Stimulated activated CD8-positive, alpha-beta memory T cell treated with anti-CD3 and anti-CD28 coated beads, Interleukin-4, amount 100 ng/mL, for 24 hours (primary cell): ENCODE measurements around the gene RRP7A.
A peak's percentile ranks its signal among the peaks of the same experiment; 100 is the strongest.
"Not testable (repeated sequence)": the region's sequence is repeated elsewhere in the genome, so short reads cannot be mapped to it uniquely, and the experiment has no call there.

Experiments
- DNase-seq: peaks from one replicate; pipeline ENCODE4 v3.0.0-alpha.2; 2020; ENCODE audit warnings: low read depth

Gene RRP7A

GRCh38 chr22:42519525-42520401, at the start of gene RRP7A:
TSS of gene RRP7A (minus strand) at chr22:42519796. CDS start at chr22:42519786, 10 bp downstream.
- peak; percentile 78 for DNase-seq

- not testable (repeated sequence) for DNase-seq
Measured at GRCh38 chr22:42567950-42568349, 48.4 kb upstream of the RRP7A start.

- no peak for DNase-seq
Measured at GRCh38 chr22:42565956-42566355, 46.4 kb upstream of the RRP7A start.

- DNase-seq = no peak
Measured at GRCh38 chr22:42564699-42565098, 45.1 kb upstream of the RRP7A start.

DNA sequence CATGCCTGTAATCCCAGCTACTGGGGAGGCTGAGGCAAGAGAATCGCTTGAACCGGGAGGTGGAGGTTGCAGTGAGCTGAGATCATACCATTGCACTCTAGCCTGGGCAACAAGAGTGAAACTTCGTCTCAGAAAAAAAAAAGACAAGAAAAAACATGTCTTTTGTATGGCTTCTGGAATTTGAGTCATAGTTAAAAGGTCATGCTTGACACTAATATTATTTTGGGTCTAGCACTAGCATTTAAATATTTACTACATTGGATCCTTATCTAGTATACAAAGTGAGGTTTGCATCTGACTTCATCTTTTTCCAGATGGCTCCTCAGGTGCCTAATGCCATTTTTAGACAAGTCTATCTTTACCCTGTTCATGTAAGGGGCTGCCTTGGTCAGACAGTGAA, 44.3 kb upstream of the RRP7A start:
- not testable (repeated sequence) for DNase-seq

DNA sequence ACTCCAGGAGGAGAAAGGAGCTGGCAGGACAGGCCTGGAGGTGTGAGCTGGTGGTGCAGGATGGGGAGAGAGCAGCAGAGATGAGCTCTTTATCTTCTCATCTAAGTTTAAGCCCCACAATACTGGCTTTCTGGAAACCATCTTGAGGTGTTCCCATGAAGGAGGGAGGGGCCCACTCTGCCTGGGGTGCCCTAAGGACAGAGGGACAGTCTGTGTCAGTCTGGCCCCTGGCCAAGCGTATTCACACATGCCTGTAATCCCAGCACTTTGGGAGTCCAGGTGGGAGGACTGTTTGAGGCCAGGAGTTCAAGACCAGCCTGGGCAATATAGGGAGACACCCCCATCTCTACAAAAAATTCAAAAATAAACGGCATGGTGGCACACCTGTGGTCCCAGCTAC, 43.1 kb upstream of the RRP7A start:
- no peak for DNase-seq

GRCh38 chr22:42562279-42562678, 42.7 kb upstream of the RRP7A start:
- DNase-seq = no peak

- DNase-seq = no peak
Measured at GRCh38 chr22:42561856-42562255, 42.3 kb upstream of the RRP7A start.

DNA sequence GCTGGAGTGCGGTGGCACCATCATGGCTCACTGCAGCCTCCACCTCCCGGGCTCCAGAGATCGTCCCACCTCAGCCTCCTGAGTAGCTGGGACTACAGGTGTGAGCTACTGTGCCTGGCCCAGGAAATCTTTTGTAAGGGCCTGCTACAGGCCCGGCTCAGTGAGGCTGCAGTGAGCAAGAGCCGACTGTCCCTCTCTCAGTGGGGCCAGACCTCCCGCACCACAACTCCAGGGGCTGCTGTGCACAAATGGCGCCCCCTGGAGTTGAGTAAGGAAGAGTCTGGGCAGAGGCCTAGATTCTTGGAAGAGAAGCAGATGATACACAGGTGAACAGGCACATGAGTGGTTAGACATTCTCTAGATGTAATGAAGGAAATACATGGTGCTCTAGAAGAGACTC, 41.2 kb upstream of the RRP7A start:
- DNase-seq = no peak

- no peak for DNase-seq
Measured at GRCh38 chr22:42560381-42560780, 40.8 kb upstream of the RRP7A start.

DNA sequence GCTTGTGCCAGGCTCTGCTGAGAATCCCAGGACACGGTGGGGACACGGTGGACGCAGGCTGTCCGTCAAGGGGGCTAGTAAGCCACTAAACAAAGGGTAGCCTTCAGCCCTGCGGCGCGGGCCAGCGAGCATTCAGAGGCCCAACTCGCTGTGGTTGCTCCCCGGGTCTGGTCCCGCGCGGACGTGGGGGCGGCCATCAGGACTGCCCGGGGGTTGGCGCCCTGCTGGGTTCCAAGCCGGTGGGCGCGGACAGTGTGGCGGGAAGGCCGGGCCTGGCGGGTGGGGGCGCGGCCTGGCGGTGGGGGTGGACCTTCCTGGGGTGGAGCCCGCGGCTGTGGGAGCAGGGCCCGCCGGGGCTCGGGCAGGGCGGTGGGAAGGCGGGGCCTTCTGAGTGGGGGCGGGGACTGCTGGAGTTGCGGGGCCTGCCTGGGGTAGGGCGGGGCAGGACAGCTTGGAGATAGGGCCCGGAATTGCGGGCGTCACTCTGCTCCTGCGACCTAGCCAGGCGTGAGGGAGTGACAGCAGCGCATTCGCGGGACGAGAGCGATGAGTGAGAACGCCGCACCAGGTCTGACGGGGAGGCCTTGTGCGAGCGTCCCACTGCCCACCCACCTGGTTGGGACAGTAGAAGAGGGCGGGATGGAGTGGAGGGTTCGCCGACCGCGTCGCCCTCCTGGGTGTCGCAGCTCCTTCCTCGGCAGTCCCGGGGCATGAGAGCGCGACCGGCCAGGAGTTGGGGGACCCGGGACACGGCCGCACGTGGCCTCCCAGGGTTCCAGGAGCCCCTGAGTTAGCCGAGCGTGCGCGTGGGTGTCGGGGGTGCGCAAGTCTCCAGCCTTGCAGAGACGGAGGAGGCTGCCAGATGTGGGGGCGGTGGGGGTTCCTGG, 34.1 kb upstream of the RRP7A start, which contains the start of gene SERHL2:
Gene SERHL2 (plus strand): TSS at position 482 of the 887 bp plus-strand sequence. CDS start 65 bp downstream, at position 547.
- DNase-seq = peak; percentile 79

DNA sequence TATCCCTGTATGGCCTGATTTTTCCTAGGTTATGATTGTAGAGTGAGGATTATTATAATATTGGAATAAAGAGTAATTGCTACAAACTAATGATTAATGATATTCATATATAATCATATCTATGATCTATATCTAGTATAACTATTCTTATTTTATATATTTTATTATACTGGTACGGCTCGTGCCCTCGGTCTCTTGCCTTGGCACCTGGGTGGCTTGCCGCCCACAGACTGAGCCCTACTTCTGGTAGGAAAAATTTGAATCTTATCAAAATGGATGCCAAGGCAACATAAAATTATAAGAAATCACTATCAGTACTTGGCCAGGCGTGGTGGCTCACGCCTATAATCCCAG, 32.7 kb upstream of the RRP7A start:
- not testable (repeated sequence) for DNase-seq

DNA sequence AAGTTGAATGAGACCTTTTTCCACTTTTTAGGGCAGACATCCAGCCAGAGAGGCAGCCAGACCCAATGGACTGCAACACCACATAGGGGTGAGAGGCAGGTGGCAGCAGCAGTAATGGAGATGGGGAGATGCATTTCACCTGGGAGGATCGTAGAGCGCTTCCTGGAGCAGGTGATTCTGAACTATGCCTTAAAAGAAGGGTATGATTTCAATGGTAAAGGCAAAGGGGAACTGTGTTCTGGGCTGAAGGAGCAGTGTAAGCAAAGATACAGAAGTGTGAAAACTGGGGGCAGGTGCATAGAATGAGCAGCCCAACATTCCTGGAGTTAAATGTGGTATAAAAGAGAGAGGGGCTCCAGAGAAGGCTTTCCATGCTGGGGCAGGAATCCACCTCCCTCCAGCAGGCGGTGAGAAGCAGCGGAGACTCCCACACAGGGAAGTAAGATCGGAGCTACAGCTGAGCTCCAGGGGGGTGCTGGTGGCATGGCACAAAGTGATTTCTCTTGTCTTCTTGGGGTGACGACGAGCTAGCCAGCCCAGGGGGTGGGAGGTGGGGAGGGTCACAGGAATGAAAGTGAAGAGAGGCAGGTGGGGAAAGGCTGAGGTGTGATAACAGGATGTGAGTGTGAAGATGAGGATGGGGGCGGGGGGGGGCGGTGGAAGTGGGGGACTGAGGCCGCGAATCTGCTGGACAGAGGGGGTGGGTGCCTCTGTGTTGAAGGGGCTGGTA, 29.9 kb upstream of the RRP7A start:
- no peak for DNase-seq

DNA sequence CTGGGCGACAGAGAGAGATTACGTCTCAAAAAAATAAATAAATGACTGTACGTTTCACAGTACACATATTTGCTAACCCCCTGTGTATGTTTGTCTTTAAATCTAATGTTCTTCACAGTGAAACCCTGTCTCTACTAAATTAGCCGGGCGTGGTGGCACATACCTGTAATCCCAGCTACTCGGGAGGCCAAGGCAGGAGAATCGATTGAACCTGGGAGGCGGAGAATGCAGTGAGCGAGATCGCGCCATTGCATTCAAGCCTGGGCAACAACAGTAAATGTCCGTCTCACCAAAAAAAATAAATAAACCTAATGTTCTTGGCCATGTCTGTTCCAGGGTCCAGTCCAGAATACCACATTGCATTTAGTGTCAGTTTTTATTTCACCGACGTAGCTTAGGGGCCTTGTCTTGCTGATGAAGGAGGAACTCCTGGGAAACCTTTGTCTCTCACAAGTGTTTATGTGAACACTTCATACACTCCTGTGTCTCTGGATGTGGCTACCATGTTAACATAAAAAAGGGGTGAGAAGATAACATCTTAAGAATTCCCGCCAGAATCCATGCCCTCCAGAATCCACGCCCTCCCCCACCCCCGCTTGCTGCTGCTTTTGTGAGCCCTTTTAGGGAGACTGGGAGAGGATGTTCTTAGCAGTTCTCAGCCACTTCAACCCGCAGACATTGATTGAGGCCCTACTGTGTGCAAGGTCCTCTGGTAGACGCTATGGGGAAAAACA, 29.2 kb upstream of the RRP7A start:
- no peak for DNase-seq

DNA sequence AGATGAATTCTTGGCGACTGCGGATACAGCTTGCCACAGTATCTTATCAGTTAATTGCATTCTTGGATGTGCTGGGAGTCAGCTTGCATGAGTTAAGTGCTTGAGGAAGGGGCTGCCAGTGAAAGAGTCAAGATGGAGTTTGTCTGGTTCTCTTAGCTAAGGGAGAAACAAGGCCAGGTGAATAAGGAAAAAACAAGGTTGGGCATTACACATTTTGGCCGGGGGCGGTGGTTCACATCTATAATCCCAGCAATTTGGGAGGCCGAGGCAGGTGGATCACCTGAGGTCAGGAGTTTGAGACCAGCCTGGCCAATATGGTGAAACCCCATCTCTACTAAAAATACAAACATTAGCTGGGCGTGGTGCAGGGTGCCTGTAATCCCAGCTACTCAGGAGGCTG, 28.5 kb upstream of the RRP7A start:
- not testable (repeated sequence) for DNase-seq

GRCh38 chr22:42547562-42547961, 28.0 kb upstream of the RRP7A start:
- DNase-seq = no peak

GRCh38 chr22:42544686-42545085, 25.1 kb upstream of the RRP7A start:
- DNase-seq = no peak

DNA sequence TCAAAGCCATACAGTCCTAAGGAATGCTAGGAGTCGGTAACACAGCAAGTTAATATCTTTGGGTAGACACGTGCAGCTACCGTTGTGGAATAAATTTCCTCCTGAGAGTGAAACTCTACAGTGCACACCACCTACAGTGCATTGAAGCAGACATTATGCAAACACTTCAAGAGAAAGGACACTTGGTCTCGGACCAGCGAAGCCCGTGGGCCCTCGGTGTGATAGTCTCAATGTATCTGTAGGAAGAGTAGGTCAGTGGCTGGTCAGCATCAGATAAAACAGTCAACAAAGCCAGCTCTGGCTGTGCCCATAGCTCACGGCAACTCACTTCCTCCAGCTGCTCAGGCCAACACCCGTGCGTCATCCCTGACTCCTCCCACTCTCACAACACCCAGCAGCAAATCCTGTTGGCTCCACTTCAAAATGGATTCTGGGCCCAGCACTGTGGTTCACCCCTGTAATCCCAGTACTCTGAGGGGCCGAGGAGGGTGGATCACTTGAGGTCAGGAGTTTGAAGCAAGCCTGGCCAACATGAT, 19.7 kb upstream of the RRP7A start:
- not testable (repeated sequence) for DNase-seq

DNA sequence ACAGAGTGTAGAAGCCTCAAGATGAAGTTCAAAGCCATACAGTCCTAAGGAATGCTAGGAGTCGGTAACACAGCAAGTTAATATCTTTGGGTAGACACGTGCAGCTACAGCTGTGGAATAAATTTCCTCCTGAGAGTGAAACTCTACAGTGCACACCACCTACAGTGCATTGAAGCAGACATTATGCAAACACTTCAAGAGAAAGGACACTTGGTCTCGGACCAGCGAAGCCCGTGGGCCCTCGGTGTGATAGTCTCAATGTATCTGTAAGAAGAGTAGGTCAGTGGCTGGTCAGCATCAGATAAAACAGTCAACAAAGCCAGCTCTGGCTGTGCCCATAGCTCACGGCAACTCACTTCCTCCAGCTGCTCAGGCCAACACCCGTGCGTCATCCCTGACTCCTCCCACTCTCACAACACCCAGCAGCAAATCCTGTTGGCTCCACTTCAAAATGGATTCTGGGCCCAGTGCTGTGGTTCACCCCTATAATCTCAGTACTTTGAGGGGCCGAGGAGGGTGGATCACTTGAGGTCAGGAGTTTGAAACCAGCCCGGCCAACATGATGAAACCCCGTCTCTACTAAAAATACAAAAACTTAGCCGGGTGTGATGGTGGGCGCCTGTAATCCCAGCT, 17.7 kb upstream of the RRP7A start:
- DNase-seq = not testable (repeated sequence)

GRCh38 chr22:42536634-42537033, 17.0 kb upstream of the RRP7A start:
- not testable (repeated sequence) for DNase-seq

- no peak for DNase-seq
Measured at GRCh38 chr22:42536166-42536565, 16.6 kb upstream of the RRP7A start.
